HG03442 (cell line): Measurements from ENCODE around the gene NECTIN1.

ENCODE experiments used
- ATAC-seq: cut with Tn5 transposase; IDR thresholded peaks from one replicate; pipeline ENCODE4 v1.9.1; 2021; ENCODE audit warnings: mild to moderate bottlenecking, moderate library complexity; ENCODE audit not compliant: unreplicated experiment

NECTIN1 gene

GRCh38 chr11:119645018-119645417 is 84.0 kb downstream of the NECTIN1 start:
- ATAC-seq, result no peak

GRCh38 chr11:119644502-119644901 is 84.5 kb downstream of the NECTIN1 start:
- ATAC-seq, result no peak

GRCh38 chr11:119643876-119644225 is 85.1 kb downstream of the NECTIN1 start:
- no peak for ATAC-seq

GRCh38 chr11:119643212-119643875 is 85.7 kb downstream of the NECTIN1 start:
- no peak for ATAC-seq

GRCh38 chr11:119641983-119642745 is 86.8 kb downstream of the NECTIN1 start:
- no peak for ATAC-seq

- ATAC-seq, result no peak
Observed at GRCh38 chr11:119640541-119640940, 88.5 kb downstream of the NECTIN1 start.

- ATAC-seq, result no peak
Observed at GRCh38 chr11:119639642-119640205, 89.3 kb downstream of the NECTIN1 start.

- no peak for ATAC-seq
Observed at GRCh38 chr11:119638851-119639250, 90.1 kb downstream of the NECTIN1 start.

- ATAC-seq, result no peak
Observed at GRCh38 chr11:119637481-119637880, 91.5 kb downstream of the NECTIN1 start.

- ATAC-seq, result no peak
Observed at GRCh38 chr11:119635776-119636175, 93.2 kb downstream of the NECTIN1 start.

GRCh38 chr11:119635041-119635740 is 93.8 kb downstream of the NECTIN1 start:
- no peak for ATAC-seq

GRCh38 chr11:119634301-119634700 is 94.7 kb downstream of the NECTIN1 start:
- ATAC-seq, result no peak

- no peak for ATAC-seq
Observed at GRCh38 chr11:119629834-119630624, 99.0 kb downstream of the NECTIN1 start.

GRCh38 chr11:119629085-119629484 is 99.9 kb downstream of the NECTIN1 start:
- no peak for ATAC-seq

- no peak for ATAC-seq
Observed at GRCh38 chr11:119627286-119627685, 101.7 kb downstream of the NECTIN1 start.

- no peak for ATAC-seq
Observed at GRCh38 chr11:119626871-119627270, 102.1 kb downstream of the NECTIN1 start.

GRCh38 chr11:119626197-119626841 is 102.7 kb downstream of the NECTIN1 start:
- no peak for ATAC-seq

GRCh38 chr11:119625206-119625978 is 103.6 kb downstream of the NECTIN1 start:
- ATAC-seq, result no peak

GRCh38 chr11:119624629-119625028 is 104.4 kb downstream of the NECTIN1 start:
- no peak for ATAC-seq
